Endodermal cell (in vitro differentiated cells): ENCODE data around the gene DDX10. TPM values are rescaled to one million over a fixed set of nuclear protein-coding genes. Genes with fewer than 3 reads are reported as not detected.

Experiments used
- DNase-seq: peaks from one replicate; pipeline ENCODE4 v3.0.0-alpha.2; 2017
- H3K27ac ChIP-seq: 2 replicates; pipeline ENCODE4 v1.5.1; 2013; ENCODE audit warnings: mild to moderate bottlenecking, low read depth, low read length, moderate library complexity
- H3K27me3 ChIP-seq: 2 replicates; pipeline ENCODE4 v1.6.1; 2013; ENCODE audit warnings: mild to moderate bottlenecking, low read length, moderate library complexity; ENCODE audit not compliant: insufficient read depth, control insufficient read depth, poor library complexity, severe bottlenecking
- H3K36me3 ChIP-seq: 2 replicates; pipeline ENCODE4 v1.7.0; 2013; ENCODE audit warnings: mild to moderate bottlenecking, low read length, moderate library complexity; ENCODE audit not compliant: control insufficient read depth, insufficient read depth
- H3K4me1 ChIP-seq: one replicate; pipeline ENCODE4 v1.7.0; 2013; ENCODE audit warnings: low read length; ENCODE audit not compliant: control insufficient read depth, insufficient read depth
- H3K4me3 ChIP-seq: 2 replicates; pipeline ENCODE4 v1.5.1; 2013; ENCODE audit warnings: mild to moderate bottlenecking, low read length, moderate library complexity
- H3K9ac ChIP-seq: 2 replicates; pipeline ENCODE4 v1.6.1; 2013; ENCODE audit warnings: mild to moderate bottlenecking, low read length, moderate library complexity; ENCODE audit not compliant: poor library complexity, severe bottlenecking; ENCODE audit errors: extremely low read depth
- H3K9me3 ChIP-seq: 2 replicates; pipeline ENCODE4 v1.6.1; 2013; ENCODE audit warnings: mild to moderate bottlenecking, low read length, moderate library complexity; ENCODE audit not compliant: control insufficient read depth
- H3K27ac Mint-ChIP-seq: 2 replicates; pipeline ENCODE4 v1.8.0; 2020; ENCODE audit warnings: mixed read lengths
- H3K27me3 Mint-ChIP-seq: 2 replicates; pipeline ENCODE4 v1.8.0; 2021; ENCODE audit warnings: mild to moderate bottlenecking, mixed read lengths; ENCODE audit not compliant: insufficient read depth
- H3K36me3 Mint-ChIP-seq: 2 replicates; pipeline ENCODE4 v1.8.0; 2020; ENCODE audit warnings: low read depth, mixed read lengths
- H3K4me1 Mint-ChIP-seq: 2 replicates; pipeline ENCODE4 v1.8.0; 2020; ENCODE audit warnings: mixed read lengths
- H3K4me3 Mint-ChIP-seq: 2 replicates; pipeline ENCODE4 v1.8.0; 2020; ENCODE audit warnings: mild to moderate bottlenecking, moderate library complexity, mixed read lengths
- H3K9me3 Mint-ChIP-seq: 2 replicates; pipeline ENCODE4 v1.8.0; 2020; ENCODE audit warnings: mild to moderate bottlenecking, mixed read lengths
- CTCF ChIP-seq: fragments of 200-600 bp; sonication (generic); conservative IDR thresholded peaks from 2 replicates; pipeline ENCODE4 v1.5.0; 2021; ENCODE audit warnings: antibody characterized with exemption, mild to moderate bottlenecking
- WGBS, 2 experiments: methylation state at CpG; one replicate each; pipeline versions ENCODE4 v1.1.5 to v1.1.7; 2013; ENCODE audit warnings: missing lambda C conversion rate in 2 of 2, mixed read lengths in 1 of 2; ENCODE audit not compliant: insufficient coverage in 1 of 2, insufficient read length in 1 of 2; 5-methylcytosine and 5-hydroxymethylcytosine counted together
- total RNA-seq, 2 donors: library from RNA; stranded (reverse); fragmentation: NEBNext Ultra II Directional in 1 of 2; extraction: Animal tissue kit (Norgen Biotek cat#: 25700) in 1 of 2; gene quantifications; 2 replicates in 1 of 2; 3 replicates in 1 of 2; pipeline ENCODE4 v1.2.1, GENCODE V29; 2021

The DDX10 gene
- total RNA-seq, 2 donors from 2014 or later: 31.1 to 32.7 TPM

DNA sequence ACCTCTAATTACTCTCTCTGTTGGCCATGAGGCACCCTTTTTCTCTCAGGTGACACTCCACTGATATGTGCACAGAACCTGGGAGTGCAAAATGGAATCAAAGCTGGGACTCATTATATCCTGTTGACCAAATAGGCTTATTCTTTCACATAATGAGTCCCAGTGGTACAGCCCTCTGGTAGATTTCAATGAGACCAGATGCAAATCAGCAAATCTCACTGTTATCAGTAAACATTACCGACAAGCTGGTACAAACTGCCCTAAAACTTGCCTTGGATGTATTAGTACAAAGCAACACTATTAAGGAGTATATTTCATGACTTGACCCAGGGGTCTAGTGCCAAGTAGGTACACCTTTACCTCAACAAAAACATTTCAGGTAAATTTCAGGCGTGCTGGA, 128.3 kb downstream of the DDX10 start:
- Histone ChIP-seq H3K9ac (no peak overlapping the region), H3K4me3 (no peak overlapping the region), H3K9me3 (no peaks in the 10 kb centered on the region), H3K27me3 (no peaks in the 10 kb centered on the region), H3K27ac (no peak overlapping the region), H3K4me1 (peaks cover 4% of the 10 kb centered on the region), H3K36me3 (no peaks in the 10 kb centered on the region)
- WGBS, 2 experiments: 100% methylated on average over 1 of the region's 2 CpGs; no CpG with 5 or more reads in 1 of the 2 experiments
- Mint-ChIP-seq H3K4me3 (no peak overlapping the region), H3K27ac (no peak overlapping the region), H3K27me3 (no peaks in the 10 kb centered on the region), H3K9me3 (no peaks in the 10 kb centered on the region), H3K4me1 (peaks cover 10% of the 10 kb centered on the region), H3K36me3 (no peaks in the 10 kb centered on the region)
- no peak for TF ChIP-seq CTCF
- no peak for DNase-seq

DNA sequence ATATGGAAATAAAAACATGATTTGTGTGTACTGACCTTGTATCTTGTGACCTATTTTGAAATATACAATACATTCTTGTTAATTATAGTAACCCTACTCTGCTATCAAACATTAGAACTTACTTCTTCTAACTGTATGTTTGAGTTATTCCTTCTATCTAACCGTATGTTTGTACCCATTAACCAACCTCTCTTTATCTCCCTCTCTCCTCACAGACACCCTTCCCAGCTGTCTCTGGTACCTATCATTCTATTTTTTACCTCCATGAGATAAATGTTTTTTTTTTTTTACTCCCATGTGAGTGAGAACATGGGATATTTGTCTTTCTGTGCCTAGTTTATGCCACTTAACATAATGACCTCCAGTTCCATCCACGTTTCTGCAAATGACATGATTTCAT, 128.7 kb downstream of the DDX10 start:
- Histone ChIP-seq H3K9ac (no peak overlapping the region), H3K27ac (no peak overlapping the region), H3K36me3 (no peaks in the 10 kb centered on the region), H3K27me3 (no peaks in the 10 kb centered on the region), H3K9me3 (no peaks in the 10 kb centered on the region), H3K4me1 (peaks cover 4% of the 10 kb centered on the region), H3K4me3 (no peak overlapping the region)
- H3K4me3 Mint-ChIP-seq: no peak overlapping the region
- H3K4me1 Mint-ChIP-seq: peaks cover 9% of the 10 kb centered on the region
- H3K27ac Mint-ChIP-seq: no peak overlapping the region
- no peaks in the 10 kb centered on the region for H3K9me3 Mint-ChIP-seq
- no peak for TF ChIP-seq CTCF
- no peaks in the 10 kb centered on the region for H3K27me3 Mint-ChIP-seq
- H3K36me3 Mint-ChIP-seq: no peaks in the 10 kb centered on the region
- WGBS, 2 experiments: 97 to 100% methylated on average over 1 to 2 of the region's 2 CpGs
- DNase-seq: no peak

DNA sequence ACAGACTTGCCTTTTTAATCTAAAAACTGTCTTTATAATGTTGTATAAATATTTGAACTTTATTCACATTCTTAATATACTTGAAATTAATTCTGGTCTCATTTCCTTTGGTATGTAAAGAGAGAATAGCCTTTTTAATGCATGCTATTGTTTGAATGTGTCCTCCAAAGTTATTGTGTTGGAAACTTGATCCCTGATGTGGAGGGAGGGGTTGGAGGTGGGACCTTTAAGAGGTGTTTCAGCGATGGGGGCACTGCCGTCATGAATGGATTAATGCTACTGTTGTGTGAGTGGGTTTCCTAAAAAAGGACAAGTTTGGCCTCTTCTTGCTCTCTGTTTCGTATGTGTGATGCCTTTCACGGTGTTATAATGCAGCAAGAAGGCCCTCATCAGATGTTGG, 131.7 kb downstream of the DDX10 start:
- Histone ChIP-seq H3K27ac (no peak overlapping the region), H3K27me3 (no peaks in the 10 kb centered on the region), H3K9me3 (no peaks in the 10 kb centered on the region), H3K4me1 (no peaks in the 10 kb centered on the region), H3K36me3 (no peaks in the 10 kb centered on the region), H3K4me3 (no peak overlapping the region), H3K9ac (no peak overlapping the region)
- Mint-ChIP-seq H3K27me3 (no peaks in the 10 kb centered on the region), H3K9me3 (no peaks in the 10 kb centered on the region), H3K4me1 (peaks cover 3% of the 10 kb centered on the region), H3K27ac (no peak overlapping the region), H3K4me3 (no peak overlapping the region), H3K36me3 (no peaks in the 10 kb centered on the region)
- WGBS, 2 experiments: 76 to 80% methylated on average over 3 to 4 of the region's 4 CpGs
- no peak for DNase-seq
- TF ChIP-seq CTCF: no peak
